HG02981 (cell line): Measurements from ENCODE around the gene GGT5.
"Not testable (repeated sequence)": the region's sequence is repeated elsewhere in the genome, so short reads cannot be mapped to it uniquely, and the experiment has no call there.

Experiments used
- ATAC-seq: cut with Tn5 transposase; IDR thresholded peaks from one replicate; pipeline ENCODE4 v1.9.1; 2021; ENCODE audit warnings: mild to moderate bottlenecking, moderate library complexity; ENCODE audit not compliant: unreplicated experiment

GGT5 gene

DNA sequence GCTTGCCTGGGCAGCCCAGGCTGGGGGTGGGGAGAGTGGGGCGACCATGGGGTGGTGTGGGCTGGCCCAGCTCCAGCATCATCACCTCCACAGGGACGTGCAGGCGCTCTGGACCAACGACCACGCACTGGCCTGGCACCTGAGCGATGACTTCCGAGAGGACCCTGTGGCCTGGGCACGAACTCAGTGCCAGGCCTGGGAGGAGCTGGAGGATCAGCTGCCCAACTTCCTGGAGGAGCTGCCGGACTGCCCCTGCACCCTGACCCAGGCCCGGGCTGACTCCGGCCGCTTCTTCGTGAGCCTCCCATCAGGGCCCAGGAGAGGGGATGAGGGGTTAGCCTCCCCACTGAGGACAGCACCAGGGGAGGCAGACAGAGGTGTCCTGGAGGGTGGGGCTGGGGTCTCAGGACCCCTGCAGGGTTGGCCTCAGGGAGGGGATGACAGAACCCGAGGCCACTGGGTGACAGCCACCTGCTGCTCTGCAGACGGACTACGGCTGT lies 59.8 kb downstream of the GGT5 start:
- ATAC-seq: no peak

DNA sequence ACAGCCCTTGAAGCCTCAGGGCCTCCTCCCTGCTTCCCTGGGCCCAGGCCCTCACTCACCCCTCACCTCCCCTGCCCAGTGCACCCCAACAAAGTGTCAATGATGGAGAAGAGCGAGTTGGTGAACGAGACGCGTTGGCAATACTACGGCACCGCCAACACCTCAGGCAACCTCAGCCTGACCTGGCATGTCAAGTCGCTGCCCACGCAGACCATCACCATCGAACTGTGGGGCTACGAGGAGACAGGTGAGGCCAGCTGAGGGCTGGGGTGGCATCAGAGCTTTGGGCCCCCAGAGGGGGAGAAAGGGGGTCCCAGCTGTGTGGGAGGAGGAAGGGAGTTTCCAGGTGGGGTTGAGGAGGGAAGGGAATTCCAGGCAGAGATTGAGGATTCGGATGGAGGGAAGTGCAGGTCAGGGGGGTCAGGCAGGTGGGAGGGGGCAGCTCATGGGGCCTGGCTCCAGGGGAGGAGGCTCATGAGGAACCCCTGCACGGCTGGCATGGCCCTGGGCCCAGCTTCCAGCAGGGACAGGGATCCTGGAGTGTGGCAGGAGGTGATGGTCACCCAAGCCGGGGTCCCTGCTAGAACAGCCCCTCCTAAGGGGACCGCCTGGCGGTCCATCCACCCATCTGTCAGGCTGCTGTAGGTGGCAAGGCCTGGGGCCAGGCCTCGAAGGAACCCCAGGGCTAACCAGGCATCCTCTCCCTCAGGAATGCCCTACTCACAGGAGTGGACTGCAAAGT lies 60.7 kb downstream of the GGT5 start:
- no peak for ATAC-seq

GRCh38 chr22:24183321-24184031 lies 61.4 kb downstream of the GGT5 start:
- ATAC-seq: no peak

- not testable (repeated sequence) for ATAC-seq
Observed at GRCh38 chr22:24182900-24183246, 62.0 kb downstream of the GGT5 start.

DNA sequence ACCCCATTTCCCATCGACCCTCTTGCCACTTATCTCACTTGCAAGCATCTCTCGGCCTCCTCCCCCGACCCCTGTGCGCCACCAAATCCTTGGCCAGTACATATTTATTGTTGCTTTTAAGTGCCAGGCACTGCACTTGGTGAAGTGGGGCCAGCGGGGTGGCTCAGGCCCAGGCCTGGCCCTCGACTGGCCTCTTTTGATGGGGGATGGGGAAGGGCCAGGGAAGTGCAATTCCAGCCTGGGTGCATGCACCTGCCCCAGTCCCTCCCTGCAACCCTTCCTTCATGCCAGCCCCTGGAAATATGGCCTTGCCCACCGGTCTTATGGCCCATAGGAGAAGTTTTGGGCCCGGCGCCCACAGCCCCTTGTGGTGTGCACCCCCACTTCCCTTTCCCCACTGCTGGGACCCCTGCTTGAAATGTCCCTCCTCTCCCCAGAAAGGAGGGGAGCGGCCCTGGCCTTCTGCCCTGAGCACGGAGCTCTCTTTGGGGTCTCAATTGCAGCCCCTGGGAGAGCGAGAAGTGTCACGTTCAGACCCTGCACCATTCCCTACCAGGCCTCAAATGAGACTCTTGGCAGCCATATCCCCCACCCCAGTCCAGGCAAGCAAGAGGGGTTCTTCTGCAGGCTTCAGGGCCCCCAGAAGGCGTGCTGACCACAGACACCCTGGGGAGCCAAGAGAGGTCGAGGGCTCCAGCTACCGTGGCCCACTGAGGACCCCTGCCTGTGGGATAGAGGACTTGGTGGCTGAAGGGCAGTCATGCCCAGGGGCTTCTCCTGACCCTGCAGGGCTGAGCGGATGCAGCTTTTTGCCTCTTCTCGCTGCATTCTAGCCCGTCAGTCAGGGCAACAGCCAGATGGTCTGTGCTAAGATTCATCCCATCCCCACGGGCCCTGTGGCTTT lies 62.6 kb downstream of the GGT5 start:
- ATAC-seq: no peak

DNA sequence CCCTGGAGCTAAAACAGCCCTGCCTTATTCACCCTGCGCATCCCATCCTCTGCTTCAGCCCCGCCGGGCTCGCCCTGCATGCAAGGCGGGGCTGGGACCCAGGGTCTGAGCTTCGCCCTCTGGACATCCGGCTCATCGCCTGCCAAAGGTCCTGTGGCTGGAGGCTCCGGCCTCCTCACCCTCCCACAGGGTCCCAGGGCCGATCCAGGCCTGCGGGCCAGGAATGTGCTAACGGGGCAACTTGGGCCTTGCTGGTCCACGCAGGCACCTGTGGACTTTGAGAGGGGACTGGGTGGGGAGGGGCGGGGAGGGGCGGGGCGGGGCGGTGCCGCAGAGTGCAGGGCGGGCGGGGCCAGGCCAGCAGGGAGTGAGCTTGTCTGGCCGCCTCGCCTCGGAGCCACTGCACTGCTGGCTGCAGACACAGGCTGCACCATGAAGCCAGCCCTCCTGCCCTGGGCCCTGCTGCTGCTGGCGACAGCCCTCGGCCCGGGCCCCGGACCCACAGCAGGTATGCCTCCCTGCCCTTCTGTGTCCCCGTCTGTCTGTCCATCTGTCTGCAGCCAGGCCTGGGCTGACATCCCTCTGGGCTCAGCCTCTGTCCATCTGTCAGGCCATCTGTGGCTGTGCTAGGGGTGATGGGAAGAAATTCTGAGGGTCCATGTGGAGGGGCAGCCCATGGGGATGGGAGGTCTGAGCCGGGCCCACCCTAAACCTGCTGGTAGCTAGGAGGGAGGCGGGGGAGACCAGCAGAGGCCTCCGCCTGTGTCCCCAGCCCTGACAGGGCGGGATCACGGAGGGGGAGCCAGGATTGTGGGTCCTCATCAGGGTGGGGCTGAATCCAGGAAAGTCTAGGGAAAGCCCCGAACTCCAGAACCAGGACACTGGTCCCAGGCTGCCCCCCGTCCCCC lies 63.5 kb downstream of the GGT5 start, which contains the start of gene SUSD2:
Gene SUSD2 (plus strand): TSS at position 400 of the 908 bp plus-strand sequence. CDS start 33 bp downstream, at position 433.
- no peak for ATAC-seq

DNA sequence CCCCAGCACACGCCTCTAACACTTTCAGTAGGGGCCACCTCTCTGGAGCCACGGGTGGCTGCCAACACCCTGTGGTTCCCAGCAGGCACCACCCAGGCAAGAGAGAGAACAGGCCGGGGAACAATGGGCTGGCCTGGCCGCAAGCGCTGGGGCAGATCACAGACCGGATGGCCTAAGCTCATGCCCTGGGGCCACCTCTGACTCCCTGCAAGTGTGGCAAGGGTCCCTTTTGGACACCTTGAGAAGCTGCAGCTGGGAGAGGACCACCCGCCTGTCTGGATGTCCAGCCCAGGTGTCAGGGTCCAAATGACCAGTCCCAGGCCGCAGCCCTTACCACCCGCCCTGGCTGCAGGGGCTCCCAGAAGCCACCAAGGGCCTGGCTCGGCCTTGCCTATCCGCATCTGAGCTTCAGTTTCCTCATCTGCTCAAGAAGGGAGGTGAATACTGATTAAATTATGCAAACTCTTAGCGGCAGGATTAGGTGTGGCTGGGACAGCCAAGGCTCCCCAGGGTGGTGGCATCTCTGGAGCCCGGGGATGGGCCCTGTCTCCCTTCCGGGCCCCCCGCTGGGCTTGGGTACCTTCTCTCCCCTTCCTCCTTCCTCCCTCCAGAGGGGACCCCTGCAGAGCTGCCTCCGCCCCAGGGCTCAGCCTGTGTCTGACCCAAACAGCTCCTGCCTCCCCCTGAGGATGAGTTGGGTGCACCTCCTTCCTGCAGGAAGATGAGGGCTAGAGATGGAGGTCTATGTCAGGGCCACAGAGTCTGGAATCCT lies 64.4 kb downstream of the GGT5 start:
- no peak for ATAC-seq

GRCh38 chr22:24179478-24180210 lies 65.2 kb downstream of the GGT5 start:
- ATAC-seq: no peak

- ATAC-seq: no peak
Observed at GRCh38 chr22:24178502-24179440, 66.1 kb downstream of the GGT5 start.

- ATAC-seq: no peak
Observed at GRCh38 chr22:24178021-24178431, 66.9 kb downstream of the GGT5 start.

- no peak for ATAC-seq
Observed at GRCh38 chr22:24177456-24177855, 67.4 kb downstream of the GGT5 start.

DNA sequence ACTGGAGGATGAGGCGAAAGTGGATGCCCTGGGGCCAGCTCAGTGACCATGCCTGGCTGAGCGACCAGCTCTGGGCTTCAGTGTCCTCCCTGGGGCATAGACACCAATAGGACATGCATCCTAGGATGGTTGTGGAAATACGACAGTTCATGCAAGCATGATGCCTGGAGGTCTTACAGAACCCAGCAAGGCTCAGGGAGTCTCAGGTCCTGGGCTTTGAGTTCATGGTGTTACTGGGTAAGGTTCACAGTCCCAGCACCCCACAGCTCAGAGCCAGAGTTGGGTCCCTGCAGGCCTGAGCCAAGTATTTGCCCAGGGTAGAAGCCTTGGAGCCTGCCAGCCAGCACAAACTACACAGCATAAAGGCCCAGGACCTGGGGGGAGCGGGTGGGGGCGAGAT lies 67.8 kb downstream of the GGT5 start:
- ATAC-seq: no peak

GRCh38 chr22:24176630-24177029 lies 68.3 kb downstream of the GGT5 start:
- no peak for ATAC-seq

DNA sequence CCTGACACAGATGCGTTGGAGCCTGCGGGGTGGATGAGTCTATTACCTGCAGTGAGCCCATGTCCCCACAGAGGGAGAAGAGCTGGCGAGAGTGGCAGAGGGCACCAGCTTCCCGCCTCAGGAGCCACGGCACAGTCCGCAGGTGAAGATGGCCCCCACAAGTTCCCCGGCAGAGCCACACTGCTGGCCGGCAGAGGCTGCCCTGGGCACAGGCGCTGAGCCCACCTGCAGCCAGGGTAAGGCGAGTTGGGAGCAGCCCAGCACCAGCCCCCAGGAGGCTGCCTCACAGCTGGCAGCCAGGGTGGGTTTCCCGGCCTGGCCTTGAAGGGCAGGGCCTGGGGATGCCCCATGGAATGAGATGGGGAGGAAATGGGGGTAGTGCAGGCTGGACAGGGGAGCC lies 68.8 kb downstream of the GGT5 start:
- ATAC-seq: no peak

DNA sequence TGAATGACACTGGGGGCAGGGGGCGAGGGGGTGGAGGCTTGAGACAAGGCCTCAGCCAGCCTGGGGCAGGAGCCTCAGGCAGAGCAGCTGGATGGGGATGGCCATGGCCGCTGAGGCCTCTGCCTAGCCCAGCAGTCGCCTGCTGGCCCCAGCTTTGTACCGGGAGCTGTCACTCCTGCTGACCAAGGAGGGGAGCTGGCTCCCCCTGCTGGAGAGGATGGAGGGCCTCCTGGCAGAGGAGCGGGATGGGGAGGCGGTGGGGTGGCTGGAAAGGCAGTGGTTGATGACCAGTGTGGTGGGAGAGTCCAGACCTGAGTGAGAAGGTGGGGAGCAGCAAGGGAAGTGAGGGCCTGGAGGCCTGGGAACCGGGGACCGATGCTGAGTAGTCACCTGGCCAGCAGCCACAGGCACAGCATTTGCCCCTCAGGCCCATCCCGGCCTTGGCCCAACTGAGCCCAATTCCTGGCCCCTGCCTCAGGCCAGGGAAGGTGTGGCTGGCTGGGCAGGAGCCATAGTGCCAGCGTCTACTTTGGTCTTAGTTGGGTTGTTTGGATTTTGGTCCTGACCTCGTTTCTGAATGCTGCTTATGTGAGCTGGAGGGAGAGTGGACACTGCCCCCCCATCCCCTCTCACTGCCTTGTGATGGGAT lies 69.6 kb downstream of the GGT5 start:
- ATAC-seq: no peak

DNA sequence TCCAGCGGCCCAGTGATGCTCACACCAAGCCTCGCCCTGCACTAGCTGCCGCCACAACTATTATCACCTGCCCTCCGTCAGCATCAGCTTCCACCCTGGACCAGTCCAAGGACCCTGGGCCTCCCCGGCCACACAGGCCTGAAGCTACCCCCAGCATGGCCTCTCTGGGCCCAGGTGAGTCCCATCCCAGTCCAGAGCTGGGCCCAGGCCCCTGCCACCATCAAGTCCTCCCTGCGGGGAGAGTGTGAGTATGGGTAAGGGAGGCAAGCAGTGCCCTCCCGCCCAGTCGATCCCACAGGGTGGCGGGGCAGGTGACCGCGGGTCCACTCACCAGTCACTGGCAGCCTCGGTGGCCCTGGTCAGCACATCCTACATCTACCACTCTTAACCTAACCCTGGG lies 73.1 kb downstream of the GGT5 start:
- ATAC-seq: no peak

DNA sequence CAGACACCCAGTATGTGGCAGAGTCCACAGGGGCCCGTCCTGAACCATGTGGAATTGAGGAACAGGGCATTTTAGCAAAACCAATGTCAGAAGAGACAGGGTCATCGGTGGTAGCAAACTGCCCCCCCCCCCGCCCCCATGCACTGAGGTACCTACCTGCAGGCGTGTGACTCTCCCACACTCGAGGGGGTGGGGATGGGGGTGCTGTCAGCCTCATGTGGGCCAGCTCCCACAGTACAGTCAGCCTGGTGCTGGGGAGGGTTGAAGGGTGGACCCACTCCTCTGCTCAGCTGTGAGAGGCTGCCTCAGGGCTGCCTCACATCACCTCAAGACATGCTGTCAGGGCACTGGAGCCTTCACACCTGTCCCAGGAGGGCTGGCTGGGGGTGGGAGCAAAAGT lies 74.2 kb downstream of the GGT5 start:
- no peak for ATAC-seq
